Tibial nerve (tissue), 4 donors: ENCODE data around the gene GSG1L.

ENCODE experiments used
- EP300 ChIP-seq, 2 donors: sonication (generic); formaldehyde crosslinking; IDR thresholded peaks; one replicate each; pipeline ENCODE4 v1.6.1; 2017; ENCODE audit warnings: antibody characterized with exemption in 2 of 2, mild to moderate bottlenecking in 1 of 2
- TF ChIP-seq, protein P1 (sequence below), 5 experiments: fragments of 200-600 bp in 3 of 5; fragments of 450-650 bp in 2 of 5; sonication (generic) in 3 of 5; IDR thresholded peaks; one replicate each; pipeline ENCODE4 v1.5.1; 2016 to 2019; ENCODE audit warnings: antibody characterized with exemption in 5 of 5, mild to moderate bottlenecking in 3 of 5, moderate library complexity in 2 of 5

DNA sequence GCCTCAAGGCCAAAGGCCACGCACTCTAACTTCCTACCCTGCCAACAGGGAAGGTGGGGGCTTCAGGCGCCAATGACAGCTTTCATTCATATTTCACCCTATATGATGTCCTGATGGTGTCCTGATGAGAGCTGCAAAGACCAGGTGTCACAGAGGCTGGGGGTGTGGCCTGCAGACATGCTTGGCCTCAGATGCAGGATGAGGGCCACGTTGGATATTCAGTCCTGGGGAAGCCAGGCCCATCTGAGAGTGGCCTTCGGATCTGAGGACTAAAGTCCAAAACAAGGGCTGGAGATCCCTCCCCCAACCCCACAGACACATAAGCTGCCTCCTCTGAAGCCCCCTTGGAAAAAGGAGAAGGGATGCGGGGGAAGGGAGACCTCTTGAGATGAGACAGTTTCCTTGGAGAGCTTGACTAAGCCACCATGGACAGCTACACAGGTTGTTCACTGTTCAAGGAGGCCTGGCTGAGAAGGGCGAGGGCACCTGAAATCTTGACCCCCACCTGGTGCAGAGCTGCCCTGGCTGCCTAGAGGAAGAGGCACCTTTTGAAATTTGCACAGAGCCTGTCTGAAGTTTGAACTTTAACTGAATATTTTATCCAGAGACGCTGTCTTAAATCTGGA is 24.3 kb upstream of the GSG1L start:
- TF ChIP-seq, protein P1, sequence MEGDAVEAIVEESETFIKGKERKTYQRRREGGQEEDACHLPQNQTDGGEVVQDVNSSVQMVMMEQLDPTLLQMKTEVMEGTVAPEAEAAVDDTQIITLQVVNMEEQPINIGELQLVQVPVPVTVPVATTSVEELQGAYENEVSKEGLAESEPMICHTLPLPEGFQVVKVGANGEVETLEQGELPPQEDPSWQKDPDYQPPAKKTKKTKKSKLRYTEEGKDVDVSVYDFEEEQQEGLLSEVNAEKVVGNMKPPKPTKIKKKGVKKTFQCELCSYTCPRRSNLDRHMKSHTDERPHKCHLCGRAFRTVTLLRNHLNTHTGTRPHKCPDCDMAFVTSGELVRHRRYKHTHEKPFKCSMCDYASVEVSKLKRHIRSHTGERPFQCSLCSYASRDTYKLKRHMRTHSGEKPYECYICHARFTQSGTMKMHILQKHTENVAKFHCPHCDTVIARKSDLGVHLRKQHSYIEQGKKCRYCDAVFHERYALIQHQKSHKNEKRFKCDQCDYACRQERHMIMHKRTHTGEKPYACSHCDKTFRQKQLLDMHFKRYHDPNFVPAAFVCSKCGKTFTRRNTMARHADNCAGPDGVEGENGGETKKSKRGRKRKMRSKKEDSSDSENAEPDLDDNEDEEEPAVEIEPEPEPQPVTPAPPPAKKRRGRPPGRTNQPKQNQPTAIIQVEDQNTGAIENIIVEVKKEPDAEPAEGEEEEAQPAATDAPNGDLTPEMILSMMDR (IDR thresholded peaks at IDR 0.05), result no peak
- TF ChIP-seq EP300 (IDR thresholded peaks at IDR 0.05), result no peak
